Stimulated activated CD4-positive, alpha-beta T cell treated with anti-CD3 and anti-CD28 coated beads, TNF-alpha, amount 100 ng/mL, for 1 hour (primary cell): ENCODE measurements around the gene SNCB.
A peak's percentile ranks its signal among the peaks of the same experiment; 100 is the strongest.

Source experiments
- DNase-seq, 3 donors: peaks; one replicate each; pipeline ENCODE4 v3.0.0-alpha.2; 2020; ENCODE audit warnings: low read depth in 3 of 3, low spot score in 1 of 3

Gene SNCB

GRCh38 chr5:176577312-176578176 lies 52.8 kb downstream of the SNCB start:
- no peak for DNase-seq

- DNase-seq: no peak
Measured at GRCh38 chr5:176575488-176576422, 54.6 kb downstream of the SNCB start.

GRCh38 chr5:176575066-176575465 lies 55.3 kb downstream of the SNCB start:
- DNase-seq: no peak

GRCh38 chr5:176574297-176574591 lies 56.1 kb downstream of the SNCB start:
- DNase-seq: no peak

GRCh38 chr5:176573564-176574296 lies 56.6 kb downstream of the SNCB start:
- DNase-seq: peak; percentile 52 to 76 (median 55)
